Measurements from ENCODE around the gene OLFML1.

DNA sequence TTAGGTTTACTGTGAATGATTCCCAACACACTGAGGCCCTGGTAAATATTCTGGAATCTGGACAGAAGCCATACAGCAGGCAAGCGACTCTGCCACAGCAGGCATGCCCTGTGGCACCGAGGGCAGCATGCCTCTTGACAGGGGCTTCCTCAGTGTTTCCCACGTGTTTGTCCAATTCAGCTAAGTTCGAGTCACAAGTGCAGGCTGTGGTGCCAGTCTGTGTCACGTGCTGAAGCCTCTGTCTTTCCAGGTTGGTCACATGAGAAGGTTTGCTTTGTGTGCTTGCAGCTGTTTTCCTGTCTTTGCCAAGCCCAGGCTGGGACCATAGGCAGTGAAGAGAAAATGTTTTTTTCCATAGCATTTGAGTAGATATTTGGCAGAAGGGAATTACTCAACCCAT is 26.1 kb downstream of the OLFML1 start:
- TF ChIP-seq, protein P1, sequence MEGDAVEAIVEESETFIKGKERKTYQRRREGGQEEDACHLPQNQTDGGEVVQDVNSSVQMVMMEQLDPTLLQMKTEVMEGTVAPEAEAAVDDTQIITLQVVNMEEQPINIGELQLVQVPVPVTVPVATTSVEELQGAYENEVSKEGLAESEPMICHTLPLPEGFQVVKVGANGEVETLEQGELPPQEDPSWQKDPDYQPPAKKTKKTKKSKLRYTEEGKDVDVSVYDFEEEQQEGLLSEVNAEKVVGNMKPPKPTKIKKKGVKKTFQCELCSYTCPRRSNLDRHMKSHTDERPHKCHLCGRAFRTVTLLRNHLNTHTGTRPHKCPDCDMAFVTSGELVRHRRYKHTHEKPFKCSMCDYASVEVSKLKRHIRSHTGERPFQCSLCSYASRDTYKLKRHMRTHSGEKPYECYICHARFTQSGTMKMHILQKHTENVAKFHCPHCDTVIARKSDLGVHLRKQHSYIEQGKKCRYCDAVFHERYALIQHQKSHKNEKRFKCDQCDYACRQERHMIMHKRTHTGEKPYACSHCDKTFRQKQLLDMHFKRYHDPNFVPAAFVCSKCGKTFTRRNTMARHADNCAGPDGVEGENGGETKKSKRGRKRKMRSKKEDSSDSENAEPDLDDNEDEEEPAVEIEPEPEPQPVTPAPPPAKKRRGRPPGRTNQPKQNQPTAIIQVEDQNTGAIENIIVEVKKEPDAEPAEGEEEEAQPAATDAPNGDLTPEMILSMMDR (conservative IDR thresholded peaks at IDR 0.05; ENCODE audit: low read length), result no peak
- TF ChIP-seq EZH2phosphoT487 (IDR thresholded peaks at IDR 0.05; ENCODE audit: borderline replicate concordance, low read depth, low read length), result no peak
